Measurements from ENCODE around the gene CBLN3. TPM values are rescaled to one million over a fixed set of nuclear protein-coding genes. Genes with fewer than 3 reads are reported as not detected.

CBLN3 gene
- total RNA-seq, 3 donors from 2014 or later (not counting 1 experiment from before 2014, with no cell fraction given): 0.75 to 1.5 (median 1.1) TPM

DNA sequence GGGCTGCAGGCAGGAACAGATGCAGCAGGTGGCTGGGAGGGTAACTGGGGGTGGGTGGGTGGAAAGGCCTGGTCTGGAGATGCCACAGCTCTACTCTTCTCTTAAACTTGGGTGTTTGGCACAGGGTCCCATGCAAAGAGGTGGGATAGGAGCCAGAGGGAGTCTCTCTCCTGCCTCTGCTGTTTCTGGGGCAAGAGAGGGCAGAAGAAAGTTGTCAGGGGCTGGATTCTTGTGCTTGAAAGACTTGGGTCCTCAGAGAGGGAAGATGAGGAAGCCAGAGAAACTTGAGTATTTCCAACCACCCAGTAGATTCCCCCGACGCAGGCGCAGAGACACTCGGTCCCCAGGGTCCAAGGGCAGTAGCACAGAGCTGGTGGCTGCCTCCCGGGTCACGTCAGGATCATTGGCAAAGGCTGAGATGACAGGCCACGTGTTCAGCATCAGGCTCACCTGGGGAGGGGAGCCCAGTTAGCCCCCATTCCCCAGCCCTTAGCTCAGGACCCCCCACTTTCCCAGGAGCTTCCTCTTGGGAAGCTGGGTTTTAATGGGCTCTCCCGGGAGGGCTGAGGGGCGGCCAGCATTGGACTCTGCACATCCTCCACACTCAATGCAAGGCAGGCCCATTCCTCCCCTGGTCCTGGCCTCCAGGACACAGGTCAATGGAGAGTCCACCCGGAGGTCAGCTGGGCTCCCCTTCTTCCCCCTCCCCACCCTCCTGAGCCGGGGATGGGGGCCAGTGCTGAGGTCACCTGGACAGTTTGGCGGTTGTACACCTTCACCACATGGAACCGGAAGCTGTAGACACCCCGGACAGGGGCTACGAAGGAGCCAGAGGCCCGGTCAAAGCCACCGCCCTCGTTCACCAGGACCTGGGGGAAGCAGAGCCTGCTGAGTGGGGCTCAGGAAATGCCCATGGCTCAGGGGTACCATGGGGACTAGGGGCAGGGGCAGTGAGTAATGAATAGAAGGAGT lies 1.6 kb downstream of the CBLN3 start:
- no peak overlapping the region for H3K27ac ChIP-seq (ENCODE audit: low read length)
- H3K9me3 ChIP-seq (ENCODE audit: control insufficient read depth, insufficient read depth, low read length): no peaks in the 10 kb centered on the region
- no peak for DNase-seq
- no peak overlapping the region for H3K4me3 ChIP-seq (ENCODE audit: low read length)
- H3K4me1 Mint-ChIP-seq: peaks cover 14 to 26% of the 10 kb centered on the region in 2 donors
- no peak for ATAC-seq
- peak overlapping the region in 1 of 2 donors; percentile 97 for H3K27ac Mint-ChIP-seq
- peak overlapping the region; percentile 55 for H3K4me3 Mint-ChIP-seq
- H3K4me1 ChIP-seq (ENCODE audit: control insufficient read depth, insufficient read depth, low read length): peaks cover 38% of the 10 kb centered on the region
- H3K27me3 Mint-ChIP-seq (ENCODE audit: low read depth in 2 of 2): no peaks in the 10 kb centered on the region
- intact Hi-C loops (cut with micrococcal nuclease): no loop called here
- TF ChIP-seq, protein P1, sequence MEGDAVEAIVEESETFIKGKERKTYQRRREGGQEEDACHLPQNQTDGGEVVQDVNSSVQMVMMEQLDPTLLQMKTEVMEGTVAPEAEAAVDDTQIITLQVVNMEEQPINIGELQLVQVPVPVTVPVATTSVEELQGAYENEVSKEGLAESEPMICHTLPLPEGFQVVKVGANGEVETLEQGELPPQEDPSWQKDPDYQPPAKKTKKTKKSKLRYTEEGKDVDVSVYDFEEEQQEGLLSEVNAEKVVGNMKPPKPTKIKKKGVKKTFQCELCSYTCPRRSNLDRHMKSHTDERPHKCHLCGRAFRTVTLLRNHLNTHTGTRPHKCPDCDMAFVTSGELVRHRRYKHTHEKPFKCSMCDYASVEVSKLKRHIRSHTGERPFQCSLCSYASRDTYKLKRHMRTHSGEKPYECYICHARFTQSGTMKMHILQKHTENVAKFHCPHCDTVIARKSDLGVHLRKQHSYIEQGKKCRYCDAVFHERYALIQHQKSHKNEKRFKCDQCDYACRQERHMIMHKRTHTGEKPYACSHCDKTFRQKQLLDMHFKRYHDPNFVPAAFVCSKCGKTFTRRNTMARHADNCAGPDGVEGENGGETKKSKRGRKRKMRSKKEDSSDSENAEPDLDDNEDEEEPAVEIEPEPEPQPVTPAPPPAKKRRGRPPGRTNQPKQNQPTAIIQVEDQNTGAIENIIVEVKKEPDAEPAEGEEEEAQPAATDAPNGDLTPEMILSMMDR (IDR thresholded peaks at IDR 0.05): no peak
- H3K36me3 ChIP-seq (ENCODE audit: control insufficient read depth, insufficient read depth, low read length): peaks cover 11% of the 10 kb centered on the region
- whole genome bisulfite sequencing (ENCODE audit: insufficient coverage): 86% methylated on average over 18 of the region's 18 CpGs
- H3K36me3 Mint-ChIP-seq: no peaks in the 10 kb centered on the region
- no peaks in the 10 kb centered on the region for H3K9me3 Mint-ChIP-seq
- no peaks in the 10 kb centered on the region for H3K27me3 ChIP-seq (ENCODE audit: control insufficient read depth, insufficient read depth, low read length)

DNA sequence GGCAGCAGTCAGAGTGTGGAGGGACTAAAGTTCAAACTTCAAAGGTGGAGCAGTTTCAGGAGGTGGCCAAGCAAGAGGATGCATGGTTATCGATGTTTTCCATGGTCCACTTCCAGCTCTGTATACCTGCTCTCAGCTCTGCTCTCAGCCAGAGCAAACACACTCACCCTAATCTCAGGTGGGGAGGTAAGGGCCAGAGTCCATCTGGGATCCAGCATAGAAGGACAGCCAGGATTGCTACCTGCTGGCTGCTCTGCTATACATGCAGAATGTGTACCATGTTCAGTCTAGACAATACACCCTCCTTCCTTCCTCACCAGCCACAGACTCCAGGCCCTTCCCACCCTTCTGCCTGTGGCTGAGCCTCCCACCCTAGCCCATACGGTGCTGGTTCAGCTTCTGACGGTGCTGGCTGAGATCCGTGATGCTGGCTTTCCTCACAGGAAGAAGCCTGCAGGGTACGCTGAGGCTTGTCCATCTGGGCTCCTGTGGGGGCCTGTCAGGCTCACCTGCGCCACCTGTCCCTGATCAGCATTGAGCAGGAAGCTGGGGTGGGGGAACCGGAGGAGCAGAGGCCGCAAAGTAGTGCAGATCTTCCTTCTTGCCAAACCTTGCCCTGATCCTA lies 2.4 kb downstream of the CBLN3 start:
- Mint-ChIP-seq H3K4me3 (peak overlapping the region; percentile 14), H3K27ac (no peak overlapping the region)
- H3K4me1 ChIP-seq (ENCODE audit: control insufficient read depth, insufficient read depth, low read length): peaks cover 36% of the 10 kb centered on the region

DNA sequence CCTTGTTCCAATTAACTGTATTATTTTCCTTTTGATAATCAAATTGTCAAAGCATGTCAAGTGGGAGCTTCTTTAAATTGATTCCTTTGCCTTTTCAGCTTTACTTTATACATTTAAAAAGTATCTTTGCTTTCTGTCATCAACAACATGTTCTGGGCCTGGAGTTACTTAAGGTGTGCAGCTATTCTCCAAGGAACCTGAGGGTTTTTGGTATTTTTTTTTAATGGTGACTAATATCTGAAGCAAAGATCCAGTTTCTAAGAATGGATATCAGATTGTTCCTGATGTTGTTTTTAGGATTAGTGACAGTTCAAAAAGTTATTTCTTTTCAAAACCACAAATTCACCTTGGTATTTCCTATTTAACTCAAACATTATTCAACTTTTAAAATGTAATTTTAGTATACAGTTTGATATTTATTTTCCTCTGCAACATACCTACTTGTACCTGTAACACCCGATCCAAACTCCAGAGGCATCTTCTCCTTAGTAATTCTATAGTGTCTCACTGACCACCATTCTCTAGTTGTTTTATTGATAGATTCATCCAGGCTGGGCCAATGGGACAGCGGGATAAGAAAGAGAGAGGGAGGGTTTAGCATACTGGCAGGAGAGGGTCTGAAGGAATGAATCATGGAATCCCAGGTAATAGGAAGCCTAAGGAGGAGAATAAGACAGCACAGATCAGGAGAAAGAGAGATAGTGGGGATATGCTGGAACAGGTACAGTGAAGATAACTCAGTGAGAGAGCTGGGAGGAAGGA lies 3.1 kb downstream of the CBLN3 start:
- Histone ChIP-seq H3K36me3 (ENCODE audit: control insufficient read depth, insufficient read depth, low read length) (no peaks in the 10 kb centered on the region), H3K9me3 (ENCODE audit: control insufficient read depth, insufficient read depth, low read length) (no peaks in the 10 kb centered on the region), H3K27ac (ENCODE audit: low read length) (no peak overlapping the region), H3K4me3 (ENCODE audit: low read length) (no peak overlapping the region), H3K4me1 (ENCODE audit: control insufficient read depth, insufficient read depth, low read length) (peaks cover 29% of the 10 kb centered on the region), H3K27me3 (ENCODE audit: control insufficient read depth, insufficient read depth, low read length) (no peaks in the 10 kb centered on the region)
- ATAC-seq (no peak), DNase-seq (no peak)
- no peak overlapping the region for H3K27ac Mint-ChIP-seq
- no peaks in the 10 kb centered on the region for H3K9me3 Mint-ChIP-seq
- WGBS (ENCODE audit: insufficient coverage): 100% methylated on average over 2 of the region's 2 CpGs
- no peaks in the 10 kb centered on the region for H3K36me3 Mint-ChIP-seq
- intact Hi-C loops (cut with micrococcal nuclease): no loop called here
- no peaks in the 10 kb centered on the region for H3K27me3 Mint-ChIP-seq (ENCODE audit: low read depth in 2 of 2)
- peak overlapping the region; percentile 14 for H3K4me3 Mint-ChIP-seq
- TF ChIP-seq, protein P1 (IDR thresholded peaks at IDR 0.05): no peak
- H3K4me1 Mint-ChIP-seq: peaks cover 6 to 18% of the 10 kb centered on the region in 2 donors

More for the DNA sequence above, 2.4 kb downstream of the CBLN3 start:
- H3K27me3 ChIP-seq (ENCODE audit: control insufficient read depth, insufficient read depth, low read length): no peaks in the 10 kb centered on the region
- H3K36me3 Mint-ChIP-seq: no peaks in the 10 kb centered on the region
- H3K4me1 Mint-ChIP-seq: peaks cover 13 to 25% of the 10 kb centered on the region in 2 donors
- intact Hi-C loops (cut with micrococcal nuclease): no loop called here
- no peaks in the 10 kb centered on the region for H3K9me3 ChIP-seq (ENCODE audit: control insufficient read depth, insufficient read depth, low read length)
- H3K27me3 Mint-ChIP-seq (ENCODE audit: low read depth in 2 of 2): no peaks in the 10 kb centered on the region
- H3K36me3 ChIP-seq (ENCODE audit: control insufficient read depth, insufficient read depth, low read length): peaks cover 3% of the 10 kb centered on the region
- WGBS (ENCODE audit: insufficient coverage): 50% methylated on average over 8 of the region's 8 CpGs
- H3K9me3 Mint-ChIP-seq: no peaks in the 10 kb centered on the region
- no peak overlapping the region for H3K4me3 ChIP-seq (ENCODE audit: low read length)
- TF ChIP-seq, protein P1 (IDR thresholded peaks at IDR 0.05): no peak
- H3K27ac ChIP-seq (ENCODE audit: low read length): no peak overlapping the region
- ATAC-seq (no peak), DNase-seq (peak in 1 of 2 donors; percentile 58)
